Measurements from ENCODE around the gene TC2N. TPM values are rescaled to one million over a fixed set of nuclear protein-coding genes. Genes with fewer than 3 reads are reported as not detected.

TC2N gene
- total RNA-seq, 1 experiment from 2014 or later, result 7.7 TPM

DNA sequence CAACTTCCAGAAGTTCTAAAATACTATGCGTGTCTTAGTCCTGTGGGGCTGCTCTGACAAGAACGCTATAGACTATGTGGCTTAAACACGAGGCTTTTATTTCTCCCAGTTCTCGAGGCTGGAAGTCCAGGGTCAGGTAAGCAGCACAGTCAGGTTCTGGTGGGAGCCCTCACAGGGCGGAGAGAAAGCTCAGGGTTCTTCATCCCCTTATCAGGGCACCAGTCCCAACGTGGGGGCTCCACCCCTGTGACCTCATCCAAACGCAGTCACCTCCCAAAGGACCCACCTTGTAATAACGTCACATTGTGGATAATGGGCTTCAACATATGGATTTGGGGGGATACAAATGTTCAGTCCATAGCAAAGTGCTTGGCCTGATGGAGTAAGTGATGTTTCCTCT lies 37.1 kb upstream of the TC2N start:
- Histone ChIP-seq H2AFZ (no peak overlapping the region), H3K36me3 (ENCODE audit: low read depth) (no peaks in the 10 kb centered on the region), H3K79me2 (ENCODE audit: low read depth) (no peaks in the 10 kb centered on the region), H3K9me2 (ENCODE audit: insufficient read depth) (no peaks in the 10 kb centered on the region), H3K27me3 (ENCODE audit: insufficient read depth, low read depth) (no peaks in the 10 kb centered on the region), H3K4me3 (no peak overlapping the region), H3K9me3 (ENCODE audit: insufficient read depth, low read depth) (no peaks in the 10 kb centered on the region), H3K4me1 (replicated peaks; ENCODE audit: insufficient read depth) (no peaks in the 10 kb centered on the region), H3K27ac (no peak overlapping the region), H4K20me1 (ENCODE audit: insufficient read depth) (no peaks in the 10 kb centered on the region), H3K4me2 (no peak overlapping the region), H3F3A (ENCODE audit: insufficient read depth, low read depth) (no peaks in the 10 kb centered on the region)
- POLR2A ChIA-PET (ENCODE audit: unreplicated experiment), result no interaction called here
- no peak for DNase-seq
- BruUV-seq (replicated peaks), result no TSS peak
- intact Hi-C loops (cut with micrococcal nuclease; ENCODE audit: unreplicated experiment), result no loop called here
- TF ChIP-seq EZH2 (IDR thresholded peaks at IDR 0.05; ENCODE audit: low read depth) (no peak), CTCF (conservative IDR thresholded peaks at IDR 0.05) (no peak)
- CTCF ChIA-PET, result no interaction called here

GRCh38 chr14:91903070-91903469 lies 35.7 kb upstream of the TC2N start:
- Histone ChIP-seq H3K27me3 (ENCODE audit: insufficient read depth, low read depth) (no peaks in the 10 kb centered on the region), H3K4me2 (no peak overlapping the region), H3K79me2 (ENCODE audit: low read depth) (no peaks in the 10 kb centered on the region), H3K4me3 (no peak overlapping the region), H3K9me2 (ENCODE audit: insufficient read depth) (no peaks in the 10 kb centered on the region), H3K27ac (no peak overlapping the region), H3K9me3 (ENCODE audit: insufficient read depth, low read depth) (no peaks in the 10 kb centered on the region), H2AFZ (no peak overlapping the region), H3F3A (ENCODE audit: insufficient read depth, low read depth) (no peaks in the 10 kb centered on the region), H3K36me3 (ENCODE audit: low read depth) (no peaks in the 10 kb centered on the region), H4K20me1 (ENCODE audit: insufficient read depth) (no peaks in the 10 kb centered on the region), H3K4me1 (replicated peaks; ENCODE audit: insufficient read depth) (no peaks in the 10 kb centered on the region)
- TF ChIP-seq EZH2 (IDR thresholded peaks at IDR 0.05; ENCODE audit: low read depth) (no peak), CTCF (conservative IDR thresholded peaks at IDR 0.05) (no peak)
- intact Hi-C loops (cut with micrococcal nuclease; ENCODE audit: unreplicated experiment), result no loop called here
- ChIA-PET CTCF (no interaction called here), POLR2A (ENCODE audit: unreplicated experiment) (no interaction called here)
- no peak for DNase-seq
- BruUV-seq (replicated peaks), result no TSS peak

GRCh38 chr14:91902336-91902735 lies 35.0 kb upstream of the TC2N start:
- Histone ChIP-seq H3F3A (ENCODE audit: insufficient read depth, low read depth) (no peaks in the 10 kb centered on the region), H3K4me1 (replicated peaks; ENCODE audit: insufficient read depth) (no peaks in the 10 kb centered on the region), H3K27me3 (ENCODE audit: insufficient read depth, low read depth) (no peaks in the 10 kb centered on the region), H3K27ac (no peak overlapping the region), H3K79me2 (ENCODE audit: low read depth) (no peaks in the 10 kb centered on the region), H4K20me1 (ENCODE audit: insufficient read depth) (no peaks in the 10 kb centered on the region), H3K4me3 (no peak overlapping the region), H3K9me3 (ENCODE audit: insufficient read depth, low read depth) (no peaks in the 10 kb centered on the region), H3K9me2 (ENCODE audit: insufficient read depth) (no peaks in the 10 kb centered on the region), H2AFZ (no peak overlapping the region), H3K4me2 (no peak overlapping the region), H3K36me3 (ENCODE audit: low read depth) (no peaks in the 10 kb centered on the region)
- TF ChIP-seq CTCF (conservative IDR thresholded peaks at IDR 0.05) (no peak), EZH2 (IDR thresholded peaks at IDR 0.05; ENCODE audit: low read depth) (no peak)
- ChIA-PET CTCF (no interaction called here), POLR2A (ENCODE audit: unreplicated experiment) (no interaction called here)
- no peak for DNase-seq
- intact Hi-C loops (cut with micrococcal nuclease; ENCODE audit: unreplicated experiment), result no loop called here
- no TSS peak for BruUV-seq (replicated peaks)
